ENCODE results near the gene TMCO2. TPM values are rescaled to one million over a fixed set of nuclear protein-coding genes. Genes with fewer than 3 reads are reported as not detected.

Gene TMCO2
- total RNA-seq, 1 donor = not detected

- no peaks in the 10 kb centered on the region for H3K9me3 ChIP-seq (ENCODE audit: low read depth, low read length)
- H4K20me1 ChIP-seq (ENCODE audit: insufficient read depth, low read length) = no peaks in the 10 kb centered on the region
- peaks cover 21% of the 10 kb centered on the region for H3K36me3 ChIP-seq (ENCODE audit: insufficient read depth, low read length)
- peak overlapping the region; percentile 58 for H3K4me2 ChIP-seq (ENCODE audit: insufficient read depth, low read length)
- TF ChIP-seq, protein P1, sequence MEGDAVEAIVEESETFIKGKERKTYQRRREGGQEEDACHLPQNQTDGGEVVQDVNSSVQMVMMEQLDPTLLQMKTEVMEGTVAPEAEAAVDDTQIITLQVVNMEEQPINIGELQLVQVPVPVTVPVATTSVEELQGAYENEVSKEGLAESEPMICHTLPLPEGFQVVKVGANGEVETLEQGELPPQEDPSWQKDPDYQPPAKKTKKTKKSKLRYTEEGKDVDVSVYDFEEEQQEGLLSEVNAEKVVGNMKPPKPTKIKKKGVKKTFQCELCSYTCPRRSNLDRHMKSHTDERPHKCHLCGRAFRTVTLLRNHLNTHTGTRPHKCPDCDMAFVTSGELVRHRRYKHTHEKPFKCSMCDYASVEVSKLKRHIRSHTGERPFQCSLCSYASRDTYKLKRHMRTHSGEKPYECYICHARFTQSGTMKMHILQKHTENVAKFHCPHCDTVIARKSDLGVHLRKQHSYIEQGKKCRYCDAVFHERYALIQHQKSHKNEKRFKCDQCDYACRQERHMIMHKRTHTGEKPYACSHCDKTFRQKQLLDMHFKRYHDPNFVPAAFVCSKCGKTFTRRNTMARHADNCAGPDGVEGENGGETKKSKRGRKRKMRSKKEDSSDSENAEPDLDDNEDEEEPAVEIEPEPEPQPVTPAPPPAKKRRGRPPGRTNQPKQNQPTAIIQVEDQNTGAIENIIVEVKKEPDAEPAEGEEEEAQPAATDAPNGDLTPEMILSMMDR (IDR thresholded peaks at IDR 0.05; ENCODE audit: extremely low read depth, low read depth, low read length) = no peak
- H3K27ac ChIP-seq (ENCODE audit: low read depth, low read length) = peak overlapping the region; percentile 55
- H2AFZ ChIP-seq (ENCODE audit: low read length) = no peak overlapping the region
- DNase-seq (ENCODE audit: insufficient read length, low spot score, missing footprints) = no peak
- no peaks in the 10 kb centered on the region for H3K27me3 ChIP-seq (ENCODE audit: insufficient read depth, low read length)
- H3K4me3 ChIP-seq (ENCODE audit: insufficient read depth, low read length) = no peak overlapping the region
- H3K79me2 ChIP-seq (ENCODE audit: insufficient read depth, low read length) = no peaks in the 10 kb centered on the region
- H3K4me1 ChIP-seq (ENCODE audit: insufficient read depth, low read length) = peaks cover 34% of the 10 kb centered on the region
These were observed 6.4 kb upstream of the TMCO2 start for GRCh38 chr1:40241362-40241761.

DNA sequence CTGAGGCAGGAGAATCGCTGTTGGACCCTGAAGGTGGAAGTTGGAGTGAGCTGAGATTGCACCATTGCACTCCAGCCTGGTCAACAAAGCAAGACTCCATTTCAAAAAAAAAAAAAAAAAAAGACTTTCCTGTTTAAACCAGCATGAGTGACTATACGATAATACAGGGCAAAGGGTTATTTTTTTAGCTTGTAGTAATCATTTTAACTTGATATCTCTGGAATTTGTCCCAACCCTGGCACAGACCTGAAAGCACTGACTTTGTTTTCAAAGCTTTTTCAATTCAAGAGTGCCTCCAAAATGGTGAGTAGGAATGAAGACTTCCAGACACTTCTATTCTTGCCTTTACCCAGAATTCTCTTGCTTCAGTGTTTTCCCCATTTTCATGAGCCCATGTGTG is 4.4 kb upstream of the TMCO2 start:
- Histone ChIP-seq H3K79me2 (ENCODE audit: insufficient read depth, low read length) (no peaks in the 10 kb centered on the region), H3K4me3 (ENCODE audit: insufficient read depth, low read length) (no peak overlapping the region), H3K4me1 (ENCODE audit: insufficient read depth, low read length) (peaks cover 34% of the 10 kb centered on the region), H3K36me3 (ENCODE audit: insufficient read depth, low read length) (peaks cover 4% of the 10 kb centered on the region), H2AFZ (ENCODE audit: low read length) (no peak overlapping the region), H3K27ac (ENCODE audit: low read depth, low read length) (no peak overlapping the region), H3K9me3 (ENCODE audit: low read depth, low read length) (no peaks in the 10 kb centered on the region), H3K27me3 (ENCODE audit: insufficient read depth, low read length) (no peaks in the 10 kb centered on the region), H3K4me2 (ENCODE audit: insufficient read depth, low read length) (no peak overlapping the region), H4K20me1 (ENCODE audit: insufficient read depth, low read length) (no peaks in the 10 kb centered on the region)
- TF ChIP-seq, protein P1 (IDR thresholded peaks at IDR 0.05; ENCODE audit: extremely low read depth, low read depth, low read length) = no peak
- DNase-seq (ENCODE audit: insufficient read length, low spot score, missing footprints) = peak; percentile 37

DNA sequence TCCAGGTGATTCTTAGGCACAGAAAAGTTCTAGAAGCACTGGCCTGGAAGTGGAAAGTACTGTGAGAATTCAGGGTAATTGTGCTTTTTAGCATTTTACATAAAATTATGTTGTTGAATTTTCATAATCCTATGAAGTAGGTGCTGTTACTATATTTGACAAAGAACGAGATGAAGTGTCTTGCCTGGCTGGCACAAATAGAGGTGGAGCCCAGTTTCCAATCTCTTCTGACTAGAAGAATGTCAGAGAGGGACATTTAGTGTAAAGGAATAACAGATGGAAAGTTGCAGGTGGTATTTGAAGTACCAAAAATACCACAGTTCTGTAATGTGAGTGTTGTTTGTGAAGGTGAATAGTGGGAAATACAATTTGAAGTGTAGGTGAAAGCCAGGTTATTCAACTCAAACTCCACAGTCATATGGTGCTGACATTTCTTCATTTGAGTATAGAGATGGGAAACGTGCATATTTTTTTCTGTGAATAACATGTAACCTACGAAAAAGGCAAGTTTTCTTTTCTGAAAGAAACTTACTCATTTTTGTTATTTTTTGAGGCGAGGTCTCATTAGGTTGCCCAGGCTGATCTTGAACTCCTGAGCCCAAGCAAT is 3.5 kb upstream of the TMCO2 start:
- peaks cover 2% of the 10 kb centered on the region for H3K36me3 ChIP-seq (ENCODE audit: insufficient read depth, low read length)
- H4K20me1 ChIP-seq (ENCODE audit: insufficient read depth, low read length) = no peaks in the 10 kb centered on the region
- H3K27me3 ChIP-seq (ENCODE audit: insufficient read depth, low read length) = no peaks in the 10 kb centered on the region
- no peak for DNase-seq (ENCODE audit: insufficient read length, low spot score, missing footprints)
- no peak overlapping the region for H3K4me3 ChIP-seq (ENCODE audit: insufficient read depth, low read length)
- no peak overlapping the region for H2AFZ ChIP-seq (ENCODE audit: low read length)
- TF ChIP-seq, protein P1 (IDR thresholded peaks at IDR 0.05; ENCODE audit: extremely low read depth, low read depth, low read length) = no peak
- H3K79me2 ChIP-seq (ENCODE audit: insufficient read depth, low read length) = no peaks in the 10 kb centered on the region
- H3K4me1 ChIP-seq (ENCODE audit: insufficient read depth, low read length) = peaks cover 32% of the 10 kb centered on the region
- no peaks in the 10 kb centered on the region for H3K9me3 ChIP-seq (ENCODE audit: low read depth, low read length)
- no peak overlapping the region for H3K27ac ChIP-seq (ENCODE audit: low read depth, low read length)
- H3K4me2 ChIP-seq (ENCODE audit: insufficient read depth, low read length) = no peak overlapping the region

DNA sequence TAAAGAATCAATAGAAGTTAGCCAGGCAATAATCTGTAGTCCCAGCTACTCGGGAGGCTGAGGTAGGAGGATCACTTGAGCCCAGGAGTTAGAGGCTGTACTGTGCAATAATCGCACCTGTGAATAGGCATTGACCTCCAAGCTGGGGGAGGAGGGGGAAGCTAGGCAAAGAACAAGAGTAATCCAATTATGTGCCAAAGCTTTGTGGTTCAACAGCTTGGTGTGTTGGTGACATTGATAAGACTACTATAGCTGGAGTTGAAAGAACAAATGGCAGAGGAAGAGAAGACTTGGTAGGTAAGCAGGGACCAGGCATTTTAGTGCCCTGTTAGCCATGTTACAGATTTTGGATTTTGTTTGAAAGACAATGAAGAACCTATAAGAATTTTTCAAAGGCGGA is 2.1 kb upstream of the TMCO2 start:
- Histone ChIP-seq H3K79me2 (ENCODE audit: insufficient read depth, low read length) (no peaks in the 10 kb centered on the region), H4K20me1 (ENCODE audit: insufficient read depth, low read length) (no peaks in the 10 kb centered on the region), H3K36me3 (ENCODE audit: insufficient read depth, low read length) (no peaks in the 10 kb centered on the region), H3K27me3 (ENCODE audit: insufficient read depth, low read length) (no peaks in the 10 kb centered on the region), H3K9me3 (ENCODE audit: low read depth, low read length) (no peaks in the 10 kb centered on the region), H3K4me1 (ENCODE audit: insufficient read depth, low read length) (peaks cover 26% of the 10 kb centered on the region), H3K4me3 (ENCODE audit: insufficient read depth, low read length) (no peak overlapping the region), H3K27ac (ENCODE audit: low read depth, low read length) (no peak overlapping the region), H3K4me2 (ENCODE audit: insufficient read depth, low read length) (no peak overlapping the region), H2AFZ (ENCODE audit: low read length) (no peak overlapping the region)
- no peak for DNase-seq (ENCODE audit: insufficient read length, low spot score, missing footprints)
- TF ChIP-seq, protein P1 (IDR thresholded peaks at IDR 0.05; ENCODE audit: extremely low read depth, low read depth, low read length) = no peak

Measured in osteoblast (primary cell).